ENCODE data around the gene MAPRE2. TPM values are rescaled to one million over a fixed set of nuclear protein-coding genes. Genes with fewer than 3 reads are reported as not detected.

The MAPRE2 gene
- total and polyA plus RNA-seq, 2 of the 13 experiments (the other 11 are each of a cell fraction or from before 2014, with no cell fraction given), result 34.5 to 67.9 TPM

GRCh38 chr18:35161485-35161884 lies 120.3 kb downstream of the MAPRE2 start:
- BruUV-seq (replicated peaks), result no TSS peak
- POLR2A ChIA-PET, result no interaction called here
- Histone ChIP-seq H4K20me1 (ENCODE audit: insufficient read depth, low read length) (no peaks in the 10 kb centered on the region), H2AFZ (ENCODE audit: low read length) (no peak overlapping the region), H3K27me3 (ENCODE audit: control insufficient read depth in 1 of 2, insufficient read depth in 2 of 2, low read length in 2 of 2) (no peaks in the 10 kb centered on the region; a peak in 2 of 5 replicates), H3K4me2 (ENCODE audit: low read depth, low read length) (no peak overlapping the region), H3K27ac (ENCODE audit: extremely low read length, insufficient read depth, low read length) (no peak overlapping the region), H3K9me3 (ENCODE audit: low read length) (no peaks in the 10 kb centered on the region), H3K9ac (ENCODE audit: insufficient read depth, low read depth, low read length) (no peak overlapping the region), H3K4me3 (replicated peaks in 1 of 3; ENCODE audit: insufficient read depth in 1 of 3, low read depth in 2 of 3, low read length in 3 of 3) (no peak overlapping the region), H3K36me3 (replicated peaks in 1 of 2; ENCODE audit: control insufficient read depth in 1 of 2, insufficient read depth in 2 of 2, low read length in 2 of 2) (no peaks in the 10 kb centered on the region), H3K79me2 (ENCODE audit: insufficient read depth, low read length) (no peaks in the 10 kb centered on the region), H3K4me1 (ENCODE audit: insufficient read depth, low read length) (peaks cover 34% of the 10 kb centered on the region)
- intact Hi-C loops (cut with micrococcal nuclease; ENCODE audit: unreplicated experiment) (no loop called here), in situ Hi-C loops (cut with HindIII; ENCODE audit: extremely low pct_ligation_motif_present, low pct_unique_long_range_greater_than_20kb) (no loop called here)
- no peak for DNase-seq (ENCODE audit: low spot score)
- no peak for FAIRE-seq
- WGBS (ENCODE audit: low lambda C conversion rate), result 60% methylated on average over 2 of the region's 2 CpGs
- CTCF ChIA-PET (ENCODE audit: low intra/inter-chr PET ratio, low total read pairs), result no interaction called here
- ATAC-seq, result no peak
- TF ChIP-seq ZBTB14 (CRISPR knock-in tag; IDR thresholded peaks at IDR 0.05), result no peak
- no peak for TF ChIP-seq ARHGAP35 (CRISPR knock-in tag; IDR thresholded peaks at IDR 0.05; ENCODE audit: borderline replicate concordance)
- TF ChIP-seq ZNF121 (CRISPR knock-in tag; IDR thresholded peaks at IDR 0.05), result no peak
- TF ChIP-seq KLF13 (CRISPR knock-in tag; IDR thresholded peaks at IDR 0.05), result no peak
- no peak for TF ChIP-seq RFXANK (CRISPR knock-in tag; IDR thresholded peaks at IDR 0.05)
- TF ChIP-seq MLLT10 (CRISPR knock-in tag; IDR thresholded peaks at IDR 0.05), result no peak
- no peak for TF ChIP-seq ZNF556 (CRISPR knock-in tag; IDR thresholded peaks at IDR 0.05; ENCODE audit: borderline replicate concordance)
- TF ChIP-seq MATR3 (CRISPR knock-in tag; IDR thresholded peaks at IDR 0.05), result no peak
- no peak for TF ChIP-seq ZNF232 (CRISPR knock-in tag; IDR thresholded peaks at IDR 0.05; ENCODE audit: borderline replicate concordance)
- TF ChIP-seq GRHL1 (CRISPR knock-in tag; conservative IDR thresholded peaks at IDR 0.05), result no peak
- no peak for TF ChIP-seq ZC3H13 (CRISPR knock-in tag; IDR thresholded peaks at IDR 0.05)
- TF ChIP-seq CCAR2 (optimal IDR thresholded peaks at IDR 0.05; ENCODE audit: low read depth, low read length), result no peak
- TF ChIP-seq TERF1 (CRISPR knock-in tag; IDR thresholded peaks at IDR 0.05), result no peak
- no peak for TF ChIP-seq ZNF597 (CRISPR knock-in tag; IDR thresholded peaks at IDR 0.05)
- no peak for TF ChIP-seq E2F5 (CRISPR knock-in tag; conservative IDR thresholded peaks at IDR 0.05)
- TF ChIP-seq ZNF879 (CRISPR knock-in tag; IDR thresholded peaks at IDR 0.05), result no peak
- no peak for TF ChIP-seq ZNF790 (CRISPR knock-in tag; IDR thresholded peaks at IDR 0.05; ENCODE audit: borderline replicate concordance)
- no peak for TF ChIP-seq ZNF292 (CRISPR knock-in tag; IDR thresholded peaks at IDR 0.05; ENCODE audit: borderline replicate concordance, low read depth)

Data from HepG2 (cell line).